ENCODE measurements around the gene EREG. TPM values are rescaled to one million over a fixed set of nuclear protein-coding genes. Genes with fewer than 3 reads are reported as not detected.

The EREG gene
- total and polyA plus RNA-seq, 10 of the 15 experiments (the other 5 are each of a cell fraction or from before 2014, with no cell fraction given): not detected

GRCh38 chr4:74433541-74434172 lies 68.7 kb downstream of the EREG start:
- H3K4me1 ChIP-seq (ENCODE audit: control insufficient read depth, insufficient read depth, low read length): no peaks in the 10 kb centered on the region
- DNase-seq (ENCODE audit: low read depth, low spot score): no peak
- no peaks in the 10 kb centered on the region for H3K79me2 ChIP-seq (ENCODE audit: control insufficient read depth, insufficient read depth, low read length)
- H2AFZ ChIP-seq (ENCODE audit: control insufficient read depth, low read depth, low read length): no peak overlapping the region; the same call in 1 of the 2 replicates
- SMC1A ChIA-PET (ENCODE audit: uncharacterized antibody, unreplicated experiment): no interaction called here
- no peaks in the 10 kb centered on the region for H3K27me3 ChIP-seq (replicated peaks in 1 of 2; ENCODE audit: control insufficient read depth in 2 of 2, insufficient read depth in 2 of 2, low read length in 1 of 2)
- no peak overlapping the region for H3K4me2 ChIP-seq (ENCODE audit: control insufficient read depth, insufficient read depth)
- in situ Hi-C loops (cut with MboI): no loop called here
- RAD21 ChIA-PET (ENCODE audit: unreplicated experiment): no interaction called here
- H3K9ac ChIP-seq (ENCODE audit: control insufficient read depth, insufficient read depth, low read length): no peak overlapping the region
- no peaks in the 10 kb centered on the region for H4K20me1 ChIP-seq (ENCODE audit: control insufficient read depth, insufficient read depth)
- no peak for TF ChIP-seq FOXK2 (IDR thresholded peaks at IDR 0.05)
- TF ChIP-seq BHLHE40 (IDR thresholded peaks at IDR 0.05; ENCODE audit: borderline replicate concordance in 1 of 2, low read depth in 2 of 2, low read length in 1 of 2): no peak
- TF ChIP-seq PAX5 (IDR thresholded peaks at IDR 0.05; ENCODE audit: borderline replicate concordance, low read depth, low read length): no peak
- no peak for TF ChIP-seq NKRF (conservative IDR thresholded peaks at IDR 0.05)
- no peak for TF ChIP-seq CTCF (IDR thresholded peaks at IDR 0.05 in 2 of 3, conservative IDR thresholded peaks at IDR 0.05 in 1 of 3; ENCODE audit: control insufficient read depth in 2 of 3, extremely low read depth in 1 of 3, insufficient read depth in 1 of 3, low read depth in 3 of 3, low read length in 3 of 3)
- no peak for TF ChIP-seq RCOR1 (conservative IDR thresholded peaks at IDR 0.05; ENCODE audit: low read depth, low read length)
- TF ChIP-seq MTA2 (IDR thresholded peaks at IDR 0.05; ENCODE audit: low read depth): no peak
- TF ChIP-seq NFXL1 (IDR thresholded peaks at IDR 0.05; ENCODE audit: borderline replicate concordance): no peak
- TF ChIP-seq SREBF1 (IDR thresholded peaks at IDR 0.05; ENCODE audit: low read length): no peak
- TF ChIP-seq CBFB (IDR thresholded peaks at IDR 0.05; ENCODE audit: low read depth): no peak
- TF ChIP-seq NR2C1 (IDR thresholded peaks at IDR 0.05): no peak
- TF ChIP-seq SMC3 (IDR thresholded peaks at IDR 0.05; ENCODE audit: borderline replicate concordance, low read length): no peak
- TF ChIP-seq MEF2A (IDR thresholded peaks at IDR 0.05; ENCODE audit: insufficient read depth, low read depth, low read length): no peak
- no peak for TF ChIP-seq USF2 (IDR thresholded peaks at IDR 0.05; ENCODE audit: borderline replicate concordance, low read depth, low read length)
- no peak for TF ChIP-seq MLLT1 (IDR thresholded peaks at IDR 0.05)
- TF ChIP-seq SP1 (IDR thresholded peaks at IDR 0.05; ENCODE audit: low read depth, low read length): no peak
- TF ChIP-seq SMARCA5 (IDR thresholded peaks at IDR 0.05): no peak
- TF ChIP-seq ZZZ3 (IDR thresholded peaks at IDR 0.05; ENCODE audit: control insufficient read depth, insufficient read length, low read depth): no peak
- no peak overlapping the region for H3K27ac ChIP-seq (ENCODE audit: control insufficient read depth, insufficient read depth)
- H3K4me3 ChIP-seq: no peak overlapping the region
- no peaks in the 10 kb centered on the region for H3K36me3 ChIP-seq (ENCODE audit: control insufficient read depth in 2 of 2, insufficient read depth in 2 of 2, low read length in 1 of 2)
- 23% methylated on average over 7 of the region's 7 CpGs for WGBS (ENCODE audit: insufficient coverage, insufficient replicate concordance, low lambda C conversion rate, missing lambda C conversion rate)
- no peak for FAIRE-seq
- no TSS peak for BruUV-seq (replicated peaks)
- H3K9me3 ChIP-seq (replicated peaks; ENCODE audit: control insufficient read depth, insufficient read depth, low read length): no peaks in the 10 kb centered on the region; the same call in 2 of the 3 replicates
- CTCF ChIA-PET: no interaction called here
- POLR2A ChIA-PET: no interaction called here
- intact Hi-C loops (cut with micrococcal nuclease; ENCODE audit: unreplicated experiment): no loop called here
- peak; percentile 33 for ATAC-seq

All from GM12878 (cell line).